Liver (tissue), 9 donors: ENCODE measurements around the gene EOLA1. TPM values are rescaled to one million over a fixed set of nuclear protein-coding genes. Genes with fewer than 3 reads are reported as not detected.
"Not testable (repeated sequence)": the region's sequence is repeated elsewhere in the genome, so short reads cannot be mapped to it uniquely, and the experiment has no call there.

Source experiments
- DNase-seq: peaks from one replicate; pipeline ENCODE4 v3.0.0-alpha.2; 2017; ENCODE audit warnings: low spot score
- H3K27ac ChIP-seq, 2 donors: one replicate each; pipeline ENCODE4 v1.7.0; 2013; ENCODE audit warnings: inconsistent platforms in 2 of 2, low read length in 2 of 2, control low read depth in 1 of 2, low read depth in 1 of 2, mild to moderate bottlenecking in 1 of 2
- H3K27me3 ChIP-seq, 4 donors: one replicate each; pipeline versions ENCODE4 v1.6.1 to v1.7.0; 2013; ENCODE audit warnings: low read length in 3 of 4, inconsistent platforms in 1 of 4, mild to moderate bottlenecking in 1 of 4, moderate library complexity in 1 of 4; ENCODE audit not compliant: control insufficient read depth in 4 of 4, insufficient read depth in 4 of 4
- H3K36me3 ChIP-seq, 4 donors: one replicate each; pipeline versions ENCODE4 v1.6.1 to v1.7.0; 2013; ENCODE audit warnings: low read length in 3 of 4, mild to moderate bottlenecking in 3 of 4, low read depth in 1 of 4, moderate library complexity in 1 of 4; ENCODE audit not compliant: control insufficient read depth in 4 of 4, insufficient read depth in 3 of 4
- H3K4me1 ChIP-seq, 4 donors: one replicate each; pipeline versions ENCODE4 v1.6.1 to v1.7.0; 2013; ENCODE audit warnings: low read length in 3 of 4, mild to moderate bottlenecking in 3 of 4, moderate library complexity in 1 of 4; ENCODE audit not compliant: control insufficient read depth in 4 of 4, insufficient read depth in 4 of 4
- H3K4me3 ChIP-seq, 3 donors: one replicate each; pipeline versions ENCODE4 v1.6.1 to v1.7.0; 2013; ENCODE audit warnings: low read length in 3 of 3, control low read depth in 1 of 3, low read depth in 1 of 3, mild to moderate bottlenecking in 1 of 3
- H3K9ac ChIP-seq, 2 donors: one replicate each; pipeline ENCODE4 v1.7.0; 2013; ENCODE audit warnings: low read length in 2 of 2, mild to moderate bottlenecking in 2 of 2, moderate library complexity in 2 of 2, control low read depth in 1 of 2, low read depth in 1 of 2
- H3K9me3 ChIP-seq, 4 donors: one replicate each; pipeline versions ENCODE4 v1.6.1 to v1.7.0; 2013; ENCODE audit warnings: low read length in 3 of 4; ENCODE audit not compliant: control insufficient read depth in 4 of 4
- FOXA2 ChIP-seq: IDR thresholded peaks from 2 replicates; pipeline ENCODE4 v1.6.1; 2016; ENCODE audit warnings: antibody characterized with exemption
- GABPA ChIP-seq, 2 donors: IDR thresholded peaks in 1 of 2; conservative IDR thresholded peaks in 1 of 2; 2 replicates each; pipeline ENCODE4 v1.6.1; 2016; ENCODE audit warnings: antibody characterized with exemption in 2 of 2, mild to moderate bottlenecking in 1 of 2, moderate library complexity in 1 of 2
- TAF1 ChIP-seq: conservative IDR thresholded peaks from 2 replicates; pipeline ENCODE4 v1.6.1; 2016; ENCODE audit warnings: antibody characterized with exemption, mild to moderate bottlenecking
- WGBS: extraction: QIAGEN DNeasy Blood & Tissue Kit; methylation state at CpG from one replicate; pipeline ENCODE4 v1.1.7; 2013; 5-methylcytosine and 5-hydroxymethylcytosine counted together
- polyA plus RNA-seq, 2 donors: library from polyadenylated mRNA; stranded (reverse) in 1 of 2; unstranded in 1 of 2; fragments of 200-250 nt in 1 of 2; fragments of >200 nt in 1 of 2; fragmentation: Nextera tagmentation in 1 of 2; extraction: Ambion mirVana in 1 of 2; gene quantifications; one replicate each; pipeline versions ENCODE4 v1.2.1 to v1.2.3, GENCODE V29; 2013 to 2015
- total RNA-seq, 2 donors: library from RNA; depleted of rRNA; stranded (reverse); fragments of >200 nt; gene quantifications; one replicate each; pipeline ENCODE4 v1.2.3, GENCODE V29; 2014
- TF ChIP-seq, protein P1 (sequence below): IDR thresholded peaks from 2 replicates; pipeline ENCODE4 v1.6.1; 2016; ENCODE audit warnings: antibody characterized with exemption
- TF ChIP-seq, protein P2 (sequence below): IDR thresholded peaks from 2 replicates; pipeline ENCODE4 v1.6.1; 2016; ENCODE audit warnings: antibody characterized with exemption
- donor health status: healthy.
- donor health status: healthy.
- donor health status: healthy.
- donor health status: healthy.
- donor health status: healthy.

EOLA1 gene
- total and polyA plus RNA-seq, 4 donors, result 7.5 to 17.2 (median 11.2) TPM

DNA sequence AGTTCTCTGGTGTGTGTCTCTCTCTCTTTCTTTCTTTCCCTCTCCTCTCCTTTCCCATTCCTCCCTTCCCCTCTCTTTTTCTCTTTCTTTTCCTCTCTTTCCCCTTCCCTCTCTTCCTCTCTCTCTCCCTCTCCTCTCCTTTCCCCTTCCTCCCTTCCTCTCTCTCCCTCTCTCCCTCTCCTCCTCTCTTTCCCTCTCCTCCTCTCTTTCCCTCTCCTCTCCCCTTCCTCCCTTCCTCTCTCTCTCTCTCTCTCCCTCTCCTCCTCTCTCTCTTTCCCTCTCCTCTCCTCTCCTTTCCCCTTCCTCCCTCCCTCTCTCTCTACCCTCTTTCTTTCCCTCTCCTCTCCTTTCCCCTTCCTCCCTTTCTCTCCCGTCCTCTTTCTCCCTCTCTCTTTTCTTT lies 12.4 kb upstream of the EOLA1 start (continued):
- no peak for TF ChIP-seq GABPA (IDR thresholded peaks at IDR 0.05 in 1 of 2, conservative IDR thresholded peaks at IDR 0.05 in 1 of 2)
- no peak for TF ChIP-seq FOXA2

DNA sequence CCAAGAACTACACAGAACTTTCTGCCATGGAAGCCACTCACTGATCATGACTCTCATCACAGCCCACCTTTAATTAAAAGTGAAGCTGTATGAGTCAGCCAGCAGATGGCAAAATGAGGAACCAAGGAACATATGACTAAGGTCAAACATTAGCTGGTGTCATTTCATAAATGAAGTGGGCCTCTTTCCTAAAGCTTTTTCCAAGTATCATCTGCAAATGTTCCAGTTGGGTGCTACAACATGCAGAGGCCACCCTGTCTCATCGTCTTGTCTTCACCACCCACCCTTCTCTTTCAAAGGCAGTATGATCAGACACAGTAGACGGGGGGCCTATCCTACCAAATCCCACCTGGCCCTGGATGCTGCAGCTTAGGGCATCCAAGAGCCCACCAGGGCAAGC lies 9.2 kb upstream of the EOLA1 start:
- no peak overlapping the region for H3K9ac ChIP-seq
- H3K4me3 ChIP-seq, result no peak overlapping the region
- 99% methylated on average over 2 of the region's 2 CpGs for whole genome bisulfite sequencing
- no peak overlapping the region for H3K27ac ChIP-seq
- H3K36me3 ChIP-seq, result peaks cover 0 to 2% (median 0%) of the 10 kb centered on the region in 4 donors
- TF ChIP-seq, protein P1, sequence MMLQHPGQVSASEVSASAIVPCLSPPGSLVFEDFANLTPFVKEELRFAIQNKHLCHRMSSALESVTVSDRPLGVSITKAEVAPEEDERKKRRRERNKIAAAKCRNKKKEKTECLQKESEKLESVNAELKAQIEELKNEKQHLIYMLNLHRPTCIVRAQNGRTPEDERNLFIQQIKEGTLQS, result no peak
- TF ChIP-seq, protein P2, sequence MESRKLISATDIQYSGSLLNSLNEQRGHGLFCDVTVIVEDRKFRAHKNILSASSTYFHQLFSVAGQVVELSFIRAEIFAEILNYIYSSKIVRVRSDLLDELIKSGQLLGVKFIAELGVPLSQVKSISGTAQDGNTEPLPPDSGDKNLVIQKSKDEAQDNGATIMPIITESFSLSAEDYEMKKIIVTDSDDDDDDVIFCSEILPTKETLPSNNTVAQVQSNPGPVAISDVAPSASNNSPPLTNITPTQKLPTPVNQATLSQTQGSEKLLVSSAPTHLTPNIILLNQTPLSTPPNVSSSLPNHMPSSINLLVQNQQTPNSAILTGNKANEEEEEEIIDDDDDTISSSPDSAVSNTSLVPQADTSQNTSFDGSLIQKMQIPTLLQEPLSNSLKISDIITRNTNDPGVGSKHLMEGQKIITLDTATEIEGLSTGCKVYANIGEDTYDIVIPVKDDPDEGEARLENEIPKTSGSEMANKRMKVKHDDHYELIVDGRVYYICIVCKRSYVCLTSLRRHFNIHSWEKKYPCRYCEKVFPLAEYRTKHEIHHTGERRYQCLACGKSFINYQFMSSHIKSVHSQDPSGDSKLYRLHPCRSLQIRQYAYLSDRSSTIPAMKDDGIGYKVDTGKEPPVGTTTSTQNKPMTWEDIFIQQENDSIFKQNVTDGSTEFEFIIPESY, result no peak
- no peak for TF ChIP-seq TAF1
- no peak for DNase-seq
- H3K9me3 ChIP-seq, result no peaks in the 10 kb centered on the region
- no peaks in the 10 kb centered on the region for H3K4me1 ChIP-seq
- H3K27me3 ChIP-seq, result no peaks in the 10 kb centered on the region

DNA sequence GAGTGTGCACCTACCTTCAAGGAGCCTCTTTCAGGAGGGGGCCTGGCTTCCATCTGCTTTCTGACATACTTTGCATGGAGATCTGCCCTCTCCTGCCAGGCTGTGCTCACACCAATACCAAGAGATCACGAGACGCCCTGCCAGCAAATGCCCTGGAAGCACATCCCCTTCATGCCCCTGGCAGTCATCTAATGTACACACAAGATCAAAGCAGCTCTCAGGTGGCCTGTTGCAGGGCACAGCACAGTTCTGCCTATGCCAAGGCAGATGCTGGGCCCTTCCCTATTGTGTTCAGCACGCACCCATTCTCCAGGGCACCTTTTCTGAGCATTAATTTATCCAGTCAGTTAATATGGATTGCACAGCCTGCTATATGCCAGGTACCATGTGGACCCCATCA lies 7.9 kb upstream of the EOLA1 start:
- not testable (repeated sequence) for H3K27ac ChIP-seq, H3K27me3 ChIP-seq, H3K9ac ChIP-seq, DNase-seq, H3K4me1 ChIP-seq, H3K9me3 ChIP-seq, H3K36me3 ChIP-seq, H3K4me3 ChIP-seq
- 100% methylated on average over 1 of the region's 3 CpGs for WGBS

DNA sequence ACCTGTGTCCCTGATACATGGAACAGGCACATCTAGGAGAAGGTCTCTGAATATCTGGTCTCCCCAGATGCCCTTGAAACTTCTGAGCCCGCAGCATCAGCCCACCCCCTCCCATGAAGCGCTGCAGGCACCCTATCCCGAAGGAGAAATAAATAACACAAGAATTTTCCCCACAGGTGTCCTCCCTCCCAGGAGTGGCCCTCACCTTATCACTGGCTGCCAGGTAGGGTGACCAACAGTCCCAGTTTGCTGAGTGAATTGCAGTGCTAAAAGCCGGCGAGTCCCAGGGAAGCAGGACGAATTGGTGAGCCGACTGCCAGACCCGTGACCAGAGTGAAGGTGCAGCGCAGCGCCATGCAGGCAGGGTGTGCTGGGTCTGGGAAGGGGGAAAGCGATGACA lies 6.8 kb upstream of the EOLA1 start:
- not testable (repeated sequence) for H3K36me3 ChIP-seq, DNase-seq, H3K4me3 ChIP-seq, H3K27me3 ChIP-seq, H3K9me3 ChIP-seq, H3K9ac ChIP-seq, H3K4me1 ChIP-seq, H3K27ac ChIP-seq
- 94% methylated on average over 10 of the region's 11 CpGs for WGBS

DNA sequence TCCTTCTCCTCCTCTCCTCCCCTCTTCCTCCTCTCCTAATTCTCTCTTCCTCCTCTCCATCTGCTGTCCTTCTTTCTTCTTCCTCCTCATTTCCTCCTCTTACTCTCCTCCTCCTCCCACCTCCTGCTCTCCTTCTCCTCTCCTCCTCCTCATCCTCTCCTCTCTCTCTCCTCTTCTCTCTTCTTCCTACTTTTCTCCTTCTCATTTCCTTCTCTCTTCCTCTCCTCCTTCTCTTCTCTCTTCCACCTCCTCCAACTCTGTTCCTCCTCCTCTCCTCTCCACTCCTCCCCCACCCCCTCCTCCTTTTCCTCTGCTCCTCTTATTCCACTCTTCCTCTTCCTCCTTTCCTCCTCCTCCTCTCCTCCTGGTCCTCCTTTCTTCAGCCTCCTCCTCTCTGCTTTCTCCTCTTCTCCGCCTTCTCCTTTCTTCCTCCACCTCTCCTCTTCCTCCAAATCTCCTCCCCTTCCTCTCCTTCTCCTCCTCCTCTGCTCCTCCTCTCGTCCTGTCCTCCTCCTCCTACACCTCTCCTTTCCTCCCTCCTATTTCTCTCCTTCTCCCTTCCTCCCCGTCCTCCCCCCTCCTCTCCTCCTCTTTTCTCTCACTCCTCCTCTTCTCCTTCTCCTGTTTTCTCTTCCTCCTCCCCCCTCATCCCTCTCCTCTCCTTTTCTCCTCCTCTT lies 5.7 kb upstream of the EOLA1 start:
- not testable (repeated sequence) for H3K9ac ChIP-seq, H3K27me3 ChIP-seq, H3K27ac ChIP-seq, H3K4me1 ChIP-seq, H3K9me3 ChIP-seq, DNase-seq, H3K36me3 ChIP-seq, H3K4me3 ChIP-seq
- WGBS, result 88% methylated on average over 3 of the region's 3 CpGs

DNA sequence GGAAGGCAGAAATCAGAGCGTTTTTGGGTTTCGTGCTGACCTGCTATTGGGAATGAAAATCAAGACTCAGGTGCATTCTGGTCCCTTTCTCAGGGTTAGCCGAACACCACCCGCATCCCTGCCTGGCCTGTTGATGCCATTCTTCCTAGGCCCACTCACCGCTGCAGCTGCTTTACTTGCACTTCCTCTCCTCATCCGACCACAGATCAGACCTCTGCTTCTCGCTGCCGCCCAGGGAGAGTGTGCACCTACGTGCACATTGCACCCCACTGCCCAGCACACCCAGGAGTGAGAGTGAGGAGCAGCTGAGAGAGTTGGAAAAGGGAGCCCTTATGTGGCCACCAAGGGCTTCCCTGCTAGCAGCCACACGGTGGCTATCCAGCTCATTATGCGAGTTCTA lies 3.3 kb upstream of the EOLA1 start:
- not testable (repeated sequence) for H3K27ac ChIP-seq, H3K36me3 ChIP-seq, H3K4me1 ChIP-seq, H3K4me3 ChIP-seq, H3K9ac ChIP-seq, DNase-seq, H3K27me3 ChIP-seq, H3K9me3 ChIP-seq
- 91% methylated on average over 8 of the region's 11 CpGs for WGBS
